ENCODE results near the gene CIC.

Gene CIC

DNA sequence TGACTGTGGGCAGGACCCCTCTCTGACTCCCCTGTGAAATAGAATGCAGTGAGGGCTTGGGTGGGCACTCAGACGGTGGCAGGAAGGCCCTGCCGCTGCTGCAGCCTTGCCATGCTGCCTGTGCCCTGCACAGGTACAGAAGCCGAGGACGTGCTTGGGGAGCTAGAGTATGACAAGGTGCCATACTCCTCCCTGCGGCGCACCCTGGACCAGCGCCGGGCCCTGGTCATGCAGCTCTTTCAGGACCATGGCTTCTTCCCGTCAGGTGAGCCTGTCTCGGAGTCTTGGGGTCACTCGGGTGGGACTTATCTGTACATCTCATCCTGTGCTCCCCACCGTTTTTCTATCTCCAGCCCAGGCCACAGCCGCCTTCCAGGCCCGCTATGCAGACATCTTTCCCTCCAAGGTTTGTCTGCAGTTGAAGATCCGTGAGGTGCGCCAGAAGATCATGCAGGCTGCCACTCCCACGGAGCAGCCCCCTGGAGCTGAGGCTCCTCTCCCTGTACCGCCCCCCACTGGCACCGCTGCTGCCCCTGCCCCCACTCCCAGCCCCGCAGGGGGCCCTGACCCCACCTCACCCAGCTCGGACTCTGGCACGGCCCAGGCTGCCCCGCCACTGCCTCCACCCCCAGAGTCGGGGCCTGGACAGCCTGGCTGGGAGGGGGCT is 25.6 kb downstream of the CIC start:
- Histone ChIP-seq H4K20me1 (ENCODE audit: insufficient read depth, low read length) (no peaks in the 10 kb centered on the region), H3K36me3 (replicated peaks; ENCODE audit: low read depth, low read length) (peaks cover 34% of the 10 kb centered on the region), H3K27me3 (ENCODE audit: low read depth, low read length) (no peaks in the 10 kb centered on the region), H3K9ac (ENCODE audit: low read length) (no peak overlapping the region), H3K4me2 (ENCODE audit: low read length) (no peak overlapping the region), H3K4me3 (ENCODE audit: low read length) (no peak overlapping the region), H2AFZ (ENCODE audit: low read depth, low read length) (no peak overlapping the region), H3K27ac (ENCODE audit: low read length) (no peak overlapping the region), H3K79me2 (ENCODE audit: low read length) (no peaks in the 10 kb centered on the region), H3K4me1 (ENCODE audit: low read length) (no peaks in the 10 kb centered on the region), H3K9me3 (ENCODE audit: insufficient read depth, low read length) (no peaks in the 10 kb centered on the region)
- TF ChIP-seq, protein P1, sequence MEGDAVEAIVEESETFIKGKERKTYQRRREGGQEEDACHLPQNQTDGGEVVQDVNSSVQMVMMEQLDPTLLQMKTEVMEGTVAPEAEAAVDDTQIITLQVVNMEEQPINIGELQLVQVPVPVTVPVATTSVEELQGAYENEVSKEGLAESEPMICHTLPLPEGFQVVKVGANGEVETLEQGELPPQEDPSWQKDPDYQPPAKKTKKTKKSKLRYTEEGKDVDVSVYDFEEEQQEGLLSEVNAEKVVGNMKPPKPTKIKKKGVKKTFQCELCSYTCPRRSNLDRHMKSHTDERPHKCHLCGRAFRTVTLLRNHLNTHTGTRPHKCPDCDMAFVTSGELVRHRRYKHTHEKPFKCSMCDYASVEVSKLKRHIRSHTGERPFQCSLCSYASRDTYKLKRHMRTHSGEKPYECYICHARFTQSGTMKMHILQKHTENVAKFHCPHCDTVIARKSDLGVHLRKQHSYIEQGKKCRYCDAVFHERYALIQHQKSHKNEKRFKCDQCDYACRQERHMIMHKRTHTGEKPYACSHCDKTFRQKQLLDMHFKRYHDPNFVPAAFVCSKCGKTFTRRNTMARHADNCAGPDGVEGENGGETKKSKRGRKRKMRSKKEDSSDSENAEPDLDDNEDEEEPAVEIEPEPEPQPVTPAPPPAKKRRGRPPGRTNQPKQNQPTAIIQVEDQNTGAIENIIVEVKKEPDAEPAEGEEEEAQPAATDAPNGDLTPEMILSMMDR (IDR thresholded peaks at IDR 0.05; ENCODE audit: low read depth, low read length): no peak
- no peak for TF ChIP-seq EZH2phosphoT487 (IDR thresholded peaks at IDR 0.05; ENCODE audit: low read depth)

DNA sequence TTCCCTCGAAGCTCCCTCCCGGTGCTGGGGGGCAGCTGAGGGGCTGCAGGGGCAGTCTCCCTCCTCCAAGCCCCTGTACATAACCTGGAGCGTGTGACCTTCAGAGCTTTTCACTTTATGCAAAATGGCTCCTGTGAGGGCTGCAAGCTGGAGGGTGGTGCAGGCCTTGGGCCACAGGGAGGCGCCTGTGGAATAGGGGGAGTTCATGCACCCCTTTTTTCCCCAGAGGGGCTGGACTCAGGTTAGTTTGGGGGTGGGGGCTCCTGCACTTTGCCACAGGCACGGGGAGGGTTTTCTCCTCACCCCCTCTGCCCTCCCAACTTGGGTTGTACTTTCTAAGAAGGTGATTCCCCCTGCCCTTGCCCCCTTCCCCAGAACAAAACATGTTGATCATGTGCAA is 26.3 kb downstream of the CIC start:
- Histone ChIP-seq H3K27me3 (ENCODE audit: low read depth, low read length) (no peaks in the 10 kb centered on the region), H3K27ac (ENCODE audit: low read length) (no peak overlapping the region), H3K9ac (ENCODE audit: low read length) (no peak overlapping the region), H3K79me2 (ENCODE audit: low read length) (no peaks in the 10 kb centered on the region), H4K20me1 (ENCODE audit: insufficient read depth, low read length) (no peaks in the 10 kb centered on the region), H3K4me3 (ENCODE audit: low read length) (no peak overlapping the region), H2AFZ (ENCODE audit: low read depth, low read length) (no peak overlapping the region), H3K4me1 (ENCODE audit: low read length) (no peaks in the 10 kb centered on the region), H3K9me3 (ENCODE audit: insufficient read depth, low read length) (no peaks in the 10 kb centered on the region), H3K36me3 (replicated peaks; ENCODE audit: low read depth, low read length) (peaks cover 34% of the 10 kb centered on the region), H3K4me2 (ENCODE audit: low read length) (no peak overlapping the region)
- no peak for TF ChIP-seq EZH2phosphoT487 (IDR thresholded peaks at IDR 0.05; ENCODE audit: low read depth)
- TF ChIP-seq, protein P1 (IDR thresholded peaks at IDR 0.05; ENCODE audit: low read depth, low read length): no peak

DNA sequence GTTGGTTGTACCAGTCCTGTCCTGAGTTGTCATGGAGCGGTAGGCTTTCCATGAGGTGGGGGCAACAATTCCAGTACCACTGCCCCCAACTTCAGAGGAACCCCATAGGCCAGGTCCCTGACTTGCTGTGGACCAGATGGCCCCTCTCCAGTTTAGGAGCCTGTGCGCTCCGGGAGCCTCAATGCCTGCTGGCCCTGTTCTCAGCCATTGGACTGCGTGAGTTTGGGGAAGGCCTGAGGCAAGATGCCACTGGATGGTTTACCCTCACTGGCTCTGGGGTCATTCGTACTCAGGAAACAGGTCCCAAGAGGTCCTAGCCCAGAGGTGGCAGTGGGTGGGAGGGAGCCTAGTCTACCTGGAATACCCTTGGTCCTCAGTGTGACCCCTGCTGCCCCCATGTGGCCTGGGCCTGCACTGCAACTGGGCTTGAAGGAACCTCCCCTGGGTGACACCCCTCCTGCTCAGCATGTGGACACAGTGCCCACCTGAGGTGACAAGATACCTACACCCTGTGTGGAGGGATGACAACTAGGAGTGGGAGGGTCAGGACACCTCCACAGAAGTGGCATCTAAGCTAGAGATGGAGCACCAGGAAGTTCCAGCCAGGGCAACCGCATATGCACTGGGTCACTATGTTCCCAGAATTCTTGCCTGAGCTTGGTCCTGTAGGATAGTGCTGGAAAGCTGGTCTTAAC is 26.9 kb downstream of the CIC start:
- Histone ChIP-seq H3K9ac (ENCODE audit: low read length) (no peak overlapping the region), H3K4me1 (ENCODE audit: low read length) (no peaks in the 10 kb centered on the region)

DNA sequence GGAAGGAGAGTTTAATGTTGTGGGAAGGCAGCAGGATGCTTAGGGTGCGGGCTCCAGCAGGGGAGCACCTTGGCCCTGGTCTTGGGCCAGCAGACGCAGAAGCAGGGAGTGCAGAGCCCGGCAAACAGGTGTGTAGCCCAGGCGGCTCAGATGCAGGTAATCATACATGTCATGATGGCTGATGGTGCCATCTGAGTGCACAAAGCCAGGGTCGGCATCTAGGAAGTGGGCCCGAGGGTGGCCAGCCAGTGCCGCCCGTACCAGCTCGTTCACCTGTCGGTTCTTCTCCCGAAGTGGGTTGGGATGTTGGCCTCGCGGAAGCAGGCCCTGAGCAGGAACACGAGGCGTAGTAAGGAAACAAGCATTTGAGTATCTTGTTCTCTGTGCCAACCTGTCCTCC is 28.0 kb downstream of the CIC start:
- H3K4me2 ChIP-seq (ENCODE audit: low read length): no peak overlapping the region
- H3K4me1 ChIP-seq (ENCODE audit: low read length): peaks cover 8% of the 10 kb centered on the region
- no peak overlapping the region for H2AFZ ChIP-seq (ENCODE audit: low read depth, low read length)
- no peak overlapping the region for H3K27ac ChIP-seq (ENCODE audit: low read length)
- no peak overlapping the region for H3K4me3 ChIP-seq (ENCODE audit: low read length)
- no peak for TF ChIP-seq EZH2phosphoT487 (IDR thresholded peaks at IDR 0.05; ENCODE audit: low read depth)
- TF ChIP-seq, protein P1 (IDR thresholded peaks at IDR 0.05; ENCODE audit: low read depth, low read length): no peak
- H3K9me3 ChIP-seq (ENCODE audit: insufficient read depth, low read length): no peaks in the 10 kb centered on the region
- H4K20me1 ChIP-seq (ENCODE audit: insufficient read depth, low read length): no peaks in the 10 kb centered on the region
- peaks cover 27% of the 10 kb centered on the region for H3K36me3 ChIP-seq (replicated peaks; ENCODE audit: low read depth, low read length)
- H3K79me2 ChIP-seq (ENCODE audit: low read length): peaks cover 5% of the 10 kb centered on the region
- no peak overlapping the region for H3K9ac ChIP-seq (ENCODE audit: low read length)
- H3K27me3 ChIP-seq (ENCODE audit: low read depth, low read length): no peaks in the 10 kb centered on the region

More for the DNA sequence above, 26.9 kb downstream of the CIC start:
- Histone ChIP-seq H2AFZ (ENCODE audit: low read depth, low read length) (no peak overlapping the region), H3K36me3 (replicated peaks; ENCODE audit: low read depth, low read length) (peaks cover 30% of the 10 kb centered on the region), H4K20me1 (ENCODE audit: insufficient read depth, low read length) (no peaks in the 10 kb centered on the region), H3K9me3 (ENCODE audit: insufficient read depth, low read length) (no peaks in the 10 kb centered on the region), H3K4me3 (ENCODE audit: low read length) (no peak overlapping the region), H3K27me3 (ENCODE audit: low read depth, low read length) (no peaks in the 10 kb centered on the region), H3K27ac (ENCODE audit: low read length) (no peak overlapping the region), H3K79me2 (ENCODE audit: low read length) (no peaks in the 10 kb centered on the region), H3K4me2 (ENCODE audit: low read length) (no peak overlapping the region)
- TF ChIP-seq, protein P1 (IDR thresholded peaks at IDR 0.05; ENCODE audit: low read depth, low read length): peak; percentile 95
- TF ChIP-seq EZH2phosphoT487 (IDR thresholded peaks at IDR 0.05; ENCODE audit: low read depth): no peak

Data from OCI-LY3 (cell line).